H9 (cell line): ENCODE measurements around the gene MAN1A1. TPM values are rescaled to one million over a fixed set of nuclear protein-coding genes. Genes with fewer than 3 reads are reported as not detected.

ENCODE experiments used
- DNase-seq: peaks from one replicate; pipeline ENCODE4 v3.0.0-alpha.2; 2017
- H2AFZ ChIP-seq: one replicate; pipeline ENCODE4 v1.6.1; 2013; ENCODE audit warnings: mild to moderate bottlenecking, low read length, control low read depth, moderate library complexity
- H2AK5ac ChIP-seq: 2 replicates; pipeline ENCODE4 v1.6.1; 2013; ENCODE audit warnings: low read length, control low read depth, mixed read lengths; ENCODE audit not compliant: insufficient read length
- H2BK120ac ChIP-seq: one replicate; pipeline ENCODE4 v1.6.1; 2013; ENCODE audit warnings: low read depth, mild to moderate bottlenecking, low read length, control low read depth, inconsistent platforms; ENCODE audit not compliant: poor library complexity, severe bottlenecking
- H2BK12ac ChIP-seq: 2 replicates; pipeline ENCODE4 v1.6.1; 2013; ENCODE audit warnings: low read length, control low read depth, mixed read lengths, low read depth; ENCODE audit not compliant: insufficient read length
- H2BK15ac ChIP-seq: 2 replicates; pipeline ENCODE4 v1.6.1; 2013; ENCODE audit warnings: low read depth, low read length, control low read depth
- H2BK20ac ChIP-seq: one replicate; pipeline ENCODE4 v1.6.1; 2013; ENCODE audit warnings: low read depth, mild to moderate bottlenecking, low read length, control low read depth, inconsistent platforms; ENCODE audit not compliant: poor library complexity, severe bottlenecking
- H2BK5ac ChIP-seq: 2 replicates; pipeline ENCODE4 v1.6.1; 2013; ENCODE audit warnings: low read length, control low read depth, mixed read lengths; ENCODE audit not compliant: insufficient read length
- H3K14ac ChIP-seq: 2 replicates; pipeline ENCODE4 v1.6.1; 2013; ENCODE audit warnings: low read length, control low read depth; ENCODE audit not compliant: insufficient read depth
- H3K18ac ChIP-seq: 2 replicates; pipeline ENCODE4 v1.6.1; 2013; ENCODE audit warnings: low read depth, mild to moderate bottlenecking, mixed read lengths, low read length, control low read depth; ENCODE audit not compliant: insufficient read length
- H3K23ac ChIP-seq: 2 replicates; pipeline ENCODE4 v1.6.1; 2013; ENCODE audit warnings: low read length, control low read depth, mixed read lengths, low read depth; ENCODE audit not compliant: insufficient read length
- H3K23me2 ChIP-seq: 2 replicates; pipeline ENCODE4 v1.6.1; 2013; ENCODE audit warnings: low read depth, mild to moderate bottlenecking, mixed read lengths, low read length, control low read depth; ENCODE audit not compliant: insufficient read length, poor library complexity, severe bottlenecking
- H3K27ac ChIP-seq: 2 replicates; pipeline ENCODE4 v1.5.1; 2013; ENCODE audit warnings: low read length, control low read depth, mixed read lengths, low read depth; ENCODE audit not compliant: insufficient read length
- H3K27me3 ChIP-seq: 2 replicates; pipeline ENCODE4 v1.6.1; 2013; ENCODE audit warnings: low read length, control low read depth, inconsistent platforms; ENCODE audit not compliant: insufficient read depth
- H3K4ac ChIP-seq: 2 replicates; pipeline ENCODE4 v1.6.1; 2013; ENCODE audit warnings: low read depth, mild to moderate bottlenecking, control low read depth, inconsistent platforms, low read length, moderate library complexity
- H3K4me1 ChIP-seq: 2 replicates; pipeline ENCODE4 v1.6.1; 2013; ENCODE audit warnings: low read length, control low read depth, inconsistent platforms; ENCODE audit not compliant: insufficient read depth
- H3K4me2 ChIP-seq: 2 replicates; pipeline ENCODE4 v1.6.1; 2013; ENCODE audit warnings: low read length, control low read depth, mixed read lengths; ENCODE audit not compliant: insufficient read length, insufficient read depth
- H3K56ac ChIP-seq: 2 replicates; pipeline ENCODE4 v1.6.1; 2013; ENCODE audit warnings: low read depth, mild to moderate bottlenecking, mixed read lengths, low read length, control low read depth; ENCODE audit not compliant: insufficient read length
- H3K79me1 ChIP-seq: 2 replicates; pipeline ENCODE4 v1.6.1; 2013; ENCODE audit warnings: low read depth, mild to moderate bottlenecking, moderate library complexity, low read length, control low read depth, inconsistent platforms; ENCODE audit not compliant: insufficient read depth, poor library complexity, severe bottlenecking
- H3K79me2 ChIP-seq: 2 replicates; pipeline ENCODE4 v1.6.1; 2013; ENCODE audit warnings: low read length, control low read depth, inconsistent platforms; ENCODE audit not compliant: insufficient read depth
- H3K9ac ChIP-seq: 2 replicates; pipeline ENCODE4 v1.6.1; 2013; ENCODE audit warnings: low read length, control low read depth, mixed read lengths; ENCODE audit not compliant: insufficient read length; ENCODE audit errors: extremely low read depth
- H3K9me3 ChIP-seq: one replicate; pipeline ENCODE4 v1.6.1; 2013; ENCODE audit warnings: low read depth, low read length, inconsistent platforms; ENCODE audit not compliant: control insufficient read depth
- H3T11ph ChIP-seq: one replicate; pipeline ENCODE4 v1.6.1; 2013; ENCODE audit warnings: mild to moderate bottlenecking, low read length, control low read depth, inconsistent platforms
- H4K20me1 ChIP-seq: one replicate; pipeline ENCODE4 v1.6.1; 2013; ENCODE audit not compliant: control insufficient read depth, insufficient read length, insufficient read depth
- H4K5ac ChIP-seq: 2 replicates; pipeline ENCODE4 v1.6.1; 2013; ENCODE audit warnings: low read depth, mild to moderate bottlenecking, mixed read lengths, low read length, control low read depth; ENCODE audit not compliant: insufficient read length
- H4K8ac ChIP-seq: replicated peaks from 2 replicates; pipeline ENCODE4 v1.6.1; 2013; ENCODE audit warnings: low read length, control low read depth, mixed read lengths, low read depth; ENCODE audit not compliant: insufficient read length
- H4K91ac ChIP-seq: 2 replicates; pipeline ENCODE4 v1.6.1; 2013; ENCODE audit warnings: low read depth, mild to moderate bottlenecking, moderate library complexity, mixed read lengths, low read length, control low read depth; ENCODE audit not compliant: insufficient read length
- H3K27ac Mint-ChIP-seq, 3 experiments: 2 replicates in 2 of 3; 3 replicates in 1 of 3; pipeline ENCODE4 v1.8.0; 2020 to 2021; ENCODE audit warnings: mixed read lengths in 3 of 3, mild to moderate bottlenecking in 1 of 3, moderate library complexity in 1 of 3
- H3K27me3 Mint-ChIP-seq: 2 replicates; pipeline ENCODE4 v1.8.0; 2021; ENCODE audit warnings: low read depth, mild to moderate bottlenecking, moderate library complexity, mixed read lengths
- H3K36me3 Mint-ChIP-seq, 3 experiments: 2 replicates in 2 of 3; 3 replicates in 1 of 3; pipeline ENCODE4 v1.8.0; 2020 to 2021; ENCODE audit warnings: low read depth in 3 of 3, mixed read lengths in 3 of 3; ENCODE audit not compliant: insufficient read depth in 1 of 3
- H3K4me1 Mint-ChIP-seq, 2 experiments: 2 replicates each; pipeline ENCODE4 v1.8.0; 2020; ENCODE audit warnings: mixed read lengths in 2 of 2
- H3K4me3 Mint-ChIP-seq, 2 experiments: 2 replicates in 1 of 2; 3 replicates in 1 of 2; pipeline ENCODE4 v1.8.0; 2020 to 2021; ENCODE audit warnings: mild to moderate bottlenecking in 2 of 2, mixed read lengths in 2 of 2, moderate library complexity in 1 of 2
- H3K9me3 Mint-ChIP-seq, 2 experiments: 2 replicates in 1 of 2; 3 replicates in 1 of 2; pipeline ENCODE4 v1.8.0; 2020; ENCODE audit warnings: mild to moderate bottlenecking in 2 of 2, mixed read lengths in 2 of 2, moderate library complexity in 1 of 2
- CTCF ChIP-seq: fragments of 200-600 bp; sonication (generic); conservative IDR thresholded peaks from 3 replicates; pipeline ENCODE4 v1.8.0; 2021; ENCODE audit warnings: antibody characterized with exemption, mild to moderate bottlenecking
- WGBS: extraction: QIAGEN DNeasy Blood & Tissue Kit; methylation state at CpG from one replicate; pipeline ENCODE4 v1.1.7; 2013; ENCODE audit warnings: missing lambda C conversion rate, low lambda C conversion rate, mixed read lengths; ENCODE audit not compliant: insufficient read length; ENCODE audit errors: extremely low coverage; 5-methylcytosine and 5-hydroxymethylcytosine counted together
- total RNA-seq: library from RNA; stranded (reverse); gene quantifications from 2 replicates; pipeline ENCODE4 v1.2.1, GENCODE V29; 2021

Gene MAN1A1
- total RNA-seq, 1 experiment from 2014 or later = 1.6 TPM

GRCh38 chr6:119343573-119344146 is 5.9 kb downstream of the MAN1A1 start:
- Histone ChIP-seq H3K18ac (no peak overlapping the region), H3K4ac (no peak overlapping the region), H3T11ph (no peak overlapping the region), H4K5ac (no peak overlapping the region), H2BK20ac (no peak overlapping the region), H2AFZ (no peak overlapping the region), H3K79me2 (no peaks in the 10 kb centered on the region), H2AK5ac (no peak overlapping the region), H3K9ac (no peak overlapping the region), H3K27ac (no peak overlapping the region), H3K4me2 (no peak overlapping the region), H3K9me3 (no peaks in the 10 kb centered on the region), H3K4me1 (peaks cover 7% of the 10 kb centered on the region; the same call in 1 of the 2 replicates), H3K27me3 (peaks cover 4% of the 10 kb centered on the region; the same call in 1 of the 2 replicates), H3K23ac (no peak overlapping the region), H4K91ac (no peak overlapping the region), H3K79me1 (no peaks in the 10 kb centered on the region), H4K20me1 (no peaks in the 10 kb centered on the region), H2BK12ac (no peak overlapping the region), H3K23me2 (peaks cover 7% of the 10 kb centered on the region), H3K56ac (no peak overlapping the region), H2BK5ac (no peak overlapping the region), H2BK15ac (no peak overlapping the region), H2BK120ac (no peak overlapping the region), H3K14ac (no peak overlapping the region), H4K8ac (no peak overlapping the region)
- DNase-seq = no peak
- no peaks in the 10 kb centered on the region for H3K36me3 Mint-ChIP-seq
- no CpG with 5 or more reads among the region's 5 CpGs for WGBS
- no peak for TF ChIP-seq CTCF
- H3K9me3 Mint-ChIP-seq = no peaks in the 10 kb centered on the region
- peaks cover 21 to 24% of the 10 kb centered on the region in 2 experiments for H3K4me1 Mint-ChIP-seq
- no peak overlapping the region for H3K4me3 Mint-ChIP-seq
- H3K27ac Mint-ChIP-seq = no peak overlapping the region
- peaks cover 26% of the 10 kb centered on the region for H3K27me3 Mint-ChIP-seq
